IPS-18a (cell line): ENCODE data around the gene HYAL4.
"Not testable (repeated sequence)": the region's sequence is repeated elsewhere in the genome, so short reads cannot be mapped to it uniquely, and the experiment has no call there.

Source experiments
- H3K27ac ChIP-seq: one replicate; pipeline ENCODE4 v1.5.1; 2013; ENCODE audit warnings: low read length
- H3K27me3 ChIP-seq: one replicate; pipeline ENCODE4 v1.6.1; 2013; ENCODE audit warnings: mild to moderate bottlenecking, low read length; ENCODE audit not compliant: control insufficient read depth, insufficient read depth
- H3K36me3 ChIP-seq: one replicate; pipeline ENCODE4 v1.6.1; 2013; ENCODE audit warnings: low read depth, low read length; ENCODE audit not compliant: control insufficient read depth
- H3K4me1 ChIP-seq: one replicate; pipeline ENCODE4 v1.6.1; 2013; ENCODE audit warnings: low read depth, low read length; ENCODE audit not compliant: control insufficient read depth
- H3K4me3 ChIP-seq: one replicate; pipeline ENCODE4 v1.5.1; 2013; ENCODE audit warnings: low read length
- H3K9ac ChIP-seq: one replicate; pipeline ENCODE4 v1.6.1; 2013; ENCODE audit warnings: mild to moderate bottlenecking, low read length, moderate library complexity
- H3K9me3 ChIP-seq: one replicate; pipeline ENCODE4 v1.6.1; 2013; ENCODE audit warnings: low read depth, low read length; ENCODE audit not compliant: control insufficient read depth

Gene HYAL4

GRCh38 chr7:123819795-123820194 is 25.2 kb upstream of the HYAL4 start:
- H3K27ac ChIP-seq, H3K4me3 ChIP-seq, H3K9ac ChIP-seq: not testable (repeated sequence)

GRCh38 chr7:123820864-123821263 is 24.1 kb upstream of the HYAL4 start:
- no peaks in the 10 kb centered on the region for H3K27me3 ChIP-seq
- H3K4me1 ChIP-seq, result no peaks in the 10 kb centered on the region
- H3K36me3 ChIP-seq, result no peaks in the 10 kb centered on the region
- no peaks in the 10 kb centered on the region for H3K9me3 ChIP-seq
- no peak overlapping the region for H3K9ac ChIP-seq
- H3K4me3 ChIP-seq, result no peak overlapping the region
- no peak overlapping the region for H3K27ac ChIP-seq

More at GRCh38 chr7:123819795-123820194, 25.2 kb upstream of the HYAL4 start:
- H3K36me3 ChIP-seq, H3K9me3 ChIP-seq, H3K4me1 ChIP-seq, H3K27me3 ChIP-seq: not testable (repeated sequence)

GRCh38 chr7:123821320-123821719 is 23.6 kb upstream of the HYAL4 start:
- H3K36me3 ChIP-seq, result no peaks in the 10 kb centered on the region
- no peak overlapping the region for H3K9ac ChIP-seq
- no peak overlapping the region for H3K4me3 ChIP-seq
- no peak overlapping the region for H3K27ac ChIP-seq
- no peaks in the 10 kb centered on the region for H3K4me1 ChIP-seq
- no peaks in the 10 kb centered on the region for H3K27me3 ChIP-seq
- H3K9me3 ChIP-seq, result no peaks in the 10 kb centered on the region

GRCh38 chr7:123823898-123824753 is 20.8 kb upstream of the HYAL4 start:
- Histone ChIP-seq H3K9me3 (no peaks in the 10 kb centered on the region), H3K27me3 (no peaks in the 10 kb centered on the region), H3K4me1 (no peaks in the 10 kb centered on the region), H3K9ac (no peak overlapping the region), H3K4me3 (no peak overlapping the region), H3K36me3 (no peaks in the 10 kb centered on the region), H3K27ac (no peak overlapping the region)

GRCh38 chr7:123824754-123825067 is 20.3 kb upstream of the HYAL4 start:
- no peak overlapping the region for H3K9ac ChIP-seq
- no peaks in the 10 kb centered on the region for H3K36me3 ChIP-seq
- H3K4me1 ChIP-seq, result no peaks in the 10 kb centered on the region
- no peaks in the 10 kb centered on the region for H3K27me3 ChIP-seq
- H3K9me3 ChIP-seq, result no peaks in the 10 kb centered on the region
- H3K27ac ChIP-seq, result no peak overlapping the region
- no peak overlapping the region for H3K4me3 ChIP-seq

- Histone ChIP-seq H3K9ac (no peak overlapping the region), H3K4me3 (no peak overlapping the region), H3K9me3 (no peaks in the 10 kb centered on the region), H3K4me1 (no peaks in the 10 kb centered on the region), H3K27me3 (no peaks in the 10 kb centered on the region), H3K36me3 (no peaks in the 10 kb centered on the region), H3K27ac (no peak overlapping the region)
Observed at GRCh38 chr7:123828805-123829204, 16.2 kb upstream of the HYAL4 start.

- Histone ChIP-seq H3K27me3 (no peaks in the 10 kb centered on the region), H3K4me3 (no peak overlapping the region), H3K4me1 (no peaks in the 10 kb centered on the region), H3K27ac (no peak overlapping the region), H3K9ac (no peak overlapping the region), H3K9me3 (no peaks in the 10 kb centered on the region), H3K36me3 (no peaks in the 10 kb centered on the region)
Observed at GRCh38 chr7:123836656-123837055, 8.3 kb upstream of the HYAL4 start.

- H3K4me1 ChIP-seq, H3K27ac ChIP-seq, H3K27me3 ChIP-seq, H3K9me3 ChIP-seq, H3K36me3 ChIP-seq, H3K4me3 ChIP-seq, H3K9ac ChIP-seq: not testable (repeated sequence)
Observed at GRCh38 chr7:123839106-123839505, 5.9 kb upstream of the HYAL4 start.

GRCh38 chr7:123844142-123844541 is 827 bp upstream of the HYAL4 start:
- not testable (repeated sequence) for H3K27me3 ChIP-seq, H3K9ac ChIP-seq, H3K36me3 ChIP-seq, H3K4me3 ChIP-seq, H3K9me3 ChIP-seq, H3K27ac ChIP-seq, H3K4me1 ChIP-seq

GRCh38 chr7:123845823-123846216 is 851 bp downstream of the HYAL4 start:
- Histone ChIP-seq H3K27ac (no peak overlapping the region), H3K36me3 (no peaks in the 10 kb centered on the region), H3K9me3 (no peaks in the 10 kb centered on the region), H3K27me3 (no peaks in the 10 kb centered on the region), H3K4me1 (no peaks in the 10 kb centered on the region), H3K4me3 (no peak overlapping the region), H3K9ac (no peak overlapping the region)

GRCh38 chr7:123846217-123846891 is 1.4 kb downstream of the HYAL4 start:
- H3K27me3 ChIP-seq, result no peaks in the 10 kb centered on the region
- no peaks in the 10 kb centered on the region for H3K36me3 ChIP-seq
- H3K4me3 ChIP-seq, result no peak overlapping the region
- H3K9me3 ChIP-seq, result no peaks in the 10 kb centered on the region
- H3K4me1 ChIP-seq, result no peaks in the 10 kb centered on the region
- H3K27ac ChIP-seq, result no peak overlapping the region
- H3K9ac ChIP-seq, result no peak overlapping the region

- no peaks in the 10 kb centered on the region for H3K9me3 ChIP-seq
- no peak overlapping the region for H3K9ac ChIP-seq
- no peak overlapping the region for H3K4me3 ChIP-seq
- no peak overlapping the region for H3K27ac ChIP-seq
- H3K4me1 ChIP-seq, result no peaks in the 10 kb centered on the region
- no peaks in the 10 kb centered on the region for H3K36me3 ChIP-seq
- H3K27me3 ChIP-seq, result no peaks in the 10 kb centered on the region
Observed at GRCh38 chr7:123847868-123848267, 2.9 kb downstream of the HYAL4 start.
